ENCODE results near the gene NACAD. TPM values are rescaled to one million over a fixed set of nuclear protein-coding genes. Genes with fewer than 3 reads are reported as not detected.

NACAD gene
- total RNA-seq, 2 experiments from 2014 or later = 0.08 to 0.14 TPM

DNA sequence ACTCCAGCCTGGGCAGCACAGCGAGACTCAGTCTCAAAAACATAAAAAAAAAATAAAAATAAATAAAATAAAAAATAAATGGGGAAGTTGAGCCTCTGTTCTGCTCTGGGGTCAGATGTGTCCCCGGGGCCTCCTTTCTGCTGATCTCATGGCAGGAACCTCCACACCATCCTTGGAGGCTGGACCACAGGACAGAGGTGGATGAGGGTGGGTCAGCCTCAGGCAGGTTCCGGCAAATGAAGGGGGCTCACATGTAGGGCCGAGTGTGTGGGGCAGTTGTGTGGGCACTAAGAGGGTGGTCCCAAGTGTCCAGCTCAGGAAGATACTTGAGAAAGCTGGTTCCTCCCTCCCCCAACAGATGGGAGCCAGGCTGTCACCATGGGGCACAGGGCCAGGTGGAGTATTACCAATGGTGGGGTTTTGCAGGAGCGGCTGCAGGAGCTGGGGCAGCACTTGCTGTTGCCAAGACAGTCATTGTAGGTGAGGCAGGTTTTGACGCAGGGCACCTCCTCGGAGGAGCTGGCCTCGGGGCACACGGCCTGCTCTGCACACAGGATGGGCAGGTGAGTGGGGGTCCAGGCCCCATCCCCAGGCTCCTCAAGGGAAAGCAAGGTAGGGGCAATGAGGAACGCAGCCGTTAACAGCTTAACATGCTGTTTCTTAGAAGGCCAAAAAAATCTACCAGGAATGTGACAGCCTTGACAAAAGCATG is 36.6 kb upstream of the NACAD start:
- ChIA-PET POLR2A (interaction anchor here (2.3 kb wide), 1 partner anchor 14 kb away, joined by 13 read pairs; the partner anchor contains the start of gene TBRG4), CTCF (interaction anchor here (0.6 kb wide), 1 partner anchor 114 kb away, joined by 3 read pairs; no protein-coding TSS in a partner anchor)
- no peaks in the 10 kb centered on the region for H3K27me3 ChIP-seq (ENCODE audit: control insufficient read depth in 1 of 2, insufficient read depth in 2 of 2, low read length in 2 of 2)
- peak in 1 of 14 experiments; percentile 7 for DNase-seq
- H3K9me3 Mint-ChIP-seq = no peaks in the 10 kb centered on the region
- peaks cover 15% of the 10 kb centered on the region for H3K4me1 Mint-ChIP-seq (ENCODE audit: low read depth)
- H3K36me3 ChIP-seq (ENCODE audit: insufficient read depth, low read length) = no peaks in the 10 kb centered on the region
- ATAC-seq (ENCODE audit: poor library complexity) = no peak
- no peak overlapping the region for H3K27ac Mint-ChIP-seq
- no peaks in the 10 kb centered on the region for H3K27me3 Mint-ChIP-seq
- H3K4me1 ChIP-seq (ENCODE audit: insufficient read depth, low read length) = peaks cover 31% of the 10 kb centered on the region
- no peak overlapping the region for H3K4me3 ChIP-seq (ENCODE audit: low read length)
- H3K27ac ChIP-seq (ENCODE audit: low read depth in 1 of 2, low read length in 2 of 2) = no peak overlapping the region
- H3K36me3 Mint-ChIP-seq (ENCODE audit: low read depth) = no peaks in the 10 kb centered on the region
- TF ChIP-seq, protein P1, sequence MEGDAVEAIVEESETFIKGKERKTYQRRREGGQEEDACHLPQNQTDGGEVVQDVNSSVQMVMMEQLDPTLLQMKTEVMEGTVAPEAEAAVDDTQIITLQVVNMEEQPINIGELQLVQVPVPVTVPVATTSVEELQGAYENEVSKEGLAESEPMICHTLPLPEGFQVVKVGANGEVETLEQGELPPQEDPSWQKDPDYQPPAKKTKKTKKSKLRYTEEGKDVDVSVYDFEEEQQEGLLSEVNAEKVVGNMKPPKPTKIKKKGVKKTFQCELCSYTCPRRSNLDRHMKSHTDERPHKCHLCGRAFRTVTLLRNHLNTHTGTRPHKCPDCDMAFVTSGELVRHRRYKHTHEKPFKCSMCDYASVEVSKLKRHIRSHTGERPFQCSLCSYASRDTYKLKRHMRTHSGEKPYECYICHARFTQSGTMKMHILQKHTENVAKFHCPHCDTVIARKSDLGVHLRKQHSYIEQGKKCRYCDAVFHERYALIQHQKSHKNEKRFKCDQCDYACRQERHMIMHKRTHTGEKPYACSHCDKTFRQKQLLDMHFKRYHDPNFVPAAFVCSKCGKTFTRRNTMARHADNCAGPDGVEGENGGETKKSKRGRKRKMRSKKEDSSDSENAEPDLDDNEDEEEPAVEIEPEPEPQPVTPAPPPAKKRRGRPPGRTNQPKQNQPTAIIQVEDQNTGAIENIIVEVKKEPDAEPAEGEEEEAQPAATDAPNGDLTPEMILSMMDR (IDR thresholded peaks at IDR 0.05) = no peak
- no peaks in the 10 kb centered on the region for H3K9me3 ChIP-seq (ENCODE audit: control insufficient read depth in 1 of 2, insufficient read depth in 1 of 2, low read length in 2 of 2)
- H3K4me3 Mint-ChIP-seq = no peak overlapping the region
- intact Hi-C loops (cut with DNase I, micrococcal nuclease) = no loop called here

DNA sequence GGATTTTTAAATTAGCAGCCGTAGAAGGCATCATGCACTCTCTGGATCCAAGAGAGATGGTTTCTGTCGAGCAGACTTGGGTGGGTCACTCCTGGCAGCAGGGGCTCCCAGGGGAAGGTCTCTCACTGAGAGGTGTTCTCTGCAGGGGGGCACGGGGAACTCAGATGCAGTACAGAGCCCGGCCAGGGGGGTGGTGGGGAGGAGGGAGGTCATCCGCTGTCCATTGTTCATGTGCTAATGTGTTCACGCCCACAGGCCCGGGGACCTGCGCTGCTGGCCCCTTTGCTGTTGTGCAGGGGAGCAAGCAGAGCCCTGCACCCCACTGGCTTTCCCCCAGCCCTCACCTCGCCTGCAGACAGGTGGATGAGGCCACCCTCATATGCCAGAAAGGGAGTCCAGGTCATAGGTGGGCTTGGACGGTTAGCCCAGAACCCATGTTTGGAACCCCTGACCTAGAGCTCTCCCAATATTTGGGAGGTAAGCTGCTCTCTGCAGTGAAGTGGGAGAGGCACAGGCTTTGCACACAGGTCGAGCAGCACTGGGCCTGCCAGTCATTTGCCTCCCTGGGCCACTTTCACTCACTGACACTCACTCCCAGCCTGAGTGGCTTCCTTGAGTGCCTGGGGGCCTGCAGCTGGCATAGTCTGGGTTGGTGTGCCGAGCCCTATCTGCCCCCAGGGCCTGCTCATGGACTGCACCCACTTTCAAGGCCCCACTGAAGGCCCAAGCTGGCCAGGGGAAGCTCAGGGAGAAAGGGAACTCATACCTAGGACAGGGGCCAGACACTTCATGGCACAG is 35.3 kb upstream of the NACAD start:
- Histone ChIP-seq H3K9me3 (ENCODE audit: control insufficient read depth in 1 of 2, insufficient read depth in 1 of 2, low read length in 2 of 2) (no peaks in the 10 kb centered on the region), H3K4me1 (ENCODE audit: insufficient read depth, low read length) (peaks cover 31% of the 10 kb centered on the region), H3K36me3 (ENCODE audit: insufficient read depth, low read length) (no peaks in the 10 kb centered on the region), H3K4me3 (ENCODE audit: low read length) (no peak overlapping the region), H3K27ac (ENCODE audit: low read depth in 1 of 2, low read length in 2 of 2) (peak overlapping the region in 1 of 2 donors; percentile 47), H3K27me3 (ENCODE audit: control insufficient read depth in 1 of 2, insufficient read depth in 2 of 2, low read length in 2 of 2) (no peaks in the 10 kb centered on the region)
- CTCF ChIA-PET = interaction anchor here (1.0 kb wide), 1 partner anchor 13 kb away, joined by 3 read pairs; the partner anchor contains the start of gene TBRG4
- Mint-ChIP-seq H3K4me3 (no peak overlapping the region), H3K27me3 (peaks cover 4% of the 10 kb centered on the region), H3K36me3 (ENCODE audit: low read depth) (no peaks in the 10 kb centered on the region), H3K27ac (no peak overlapping the region), H3K4me1 (ENCODE audit: low read depth) (peaks cover 15% of the 10 kb centered on the region), H3K9me3 (no peaks in the 10 kb centered on the region)
- DNase-seq (no peak), ATAC-seq (ENCODE audit: poor library complexity) (no peak)
- intact Hi-C loops (cut with DNase I, micrococcal nuclease) = no loop called here
- TF ChIP-seq, protein P1 (IDR thresholded peaks at IDR 0.05) = no peak
- POLR2A ChIA-PET = interaction anchor here (1.2 to 2.3 kb wide), 2 partner anchors 13 to 518 kb away, joined by 3 to 13 read pairs; partner anchors contain the start of genes OGDH and TBRG4

GRCh38 chr7:45122975-45123860 is 34.4 kb upstream of the NACAD start:
- H3K27ac ChIP-seq (ENCODE audit: low read depth in 1 of 2, low read length in 2 of 2) = peak overlapping the region in 1 of 2 donors; percentile 47
- Mint-ChIP-seq H3K36me3 (ENCODE audit: low read depth) (no peaks in the 10 kb centered on the region), H3K9me3 (no peaks in the 10 kb centered on the region), H3K27me3 (peaks cover 4% of the 10 kb centered on the region), H3K4me3 (no peak overlapping the region), H3K4me1 (ENCODE audit: low read depth) (peaks cover 15% of the 10 kb centered on the region), H3K27ac (peak overlapping the region; percentile 70)
- CTCF ChIA-PET = interaction anchor here (1.0 to 1.3 kb wide), 2 partner anchors 12 to 13 kb away, joined by 3 to 6 read pairs; partner anchors contain the start of gene TBRG4
- H3K9me3 ChIP-seq (ENCODE audit: control insufficient read depth in 1 of 2, insufficient read depth in 1 of 2, low read length in 2 of 2) = no peaks in the 10 kb centered on the region
- no peak overlapping the region for H3K4me3 ChIP-seq (ENCODE audit: low read length)
- ATAC-seq (ENCODE audit: poor library complexity) (peak; percentile 44), DNase-seq (peak in 4 of 14 experiments; percentile 5 to 64 (median 18))
- H3K27me3 ChIP-seq (ENCODE audit: control insufficient read depth in 1 of 2, insufficient read depth in 2 of 2, low read length in 2 of 2) = no peaks in the 10 kb centered on the region
- H3K4me1 ChIP-seq (ENCODE audit: insufficient read depth, low read length) = peaks cover 31% of the 10 kb centered on the region
- H3K36me3 ChIP-seq (ENCODE audit: insufficient read depth, low read length) = no peaks in the 10 kb centered on the region
- POLR2A ChIA-PET = interaction anchor here (1.2 to 2.3 kb wide), 2 partner anchors 12 to 517 kb away, joined by 3 to 13 read pairs; partner anchors contain the start of genes OGDH and TBRG4
- intact Hi-C loops (cut with DNase I, micrococcal nuclease) = no loop called here
- TF ChIP-seq, protein P1 (IDR thresholded peaks at IDR 0.05) = no peak
